Stomach (tissue), 19 donors: ENCODE results near the gene CADM3. TPM values are rescaled to one million over a fixed set of nuclear protein-coding genes. Genes with fewer than 3 reads are reported as not detected.

Experiments
- DNase-seq, 2 donors: peaks; one replicate each; pipeline versions ENCODE4 v3.0.0 to v3.0.0-alpha.2; 2013 to 2019
- H3K27ac ChIP-seq, 5 donors: fragments of 200-600 bp in 4 of 5; sonication (generic) in 4 of 5; one replicate each; pipeline ENCODE4 v1.5.1; 2013 to 2019; ENCODE audit warnings: mild to moderate bottlenecking in 1 of 5, moderate library complexity in 1 of 5
- H3K27me3 ChIP-seq, 3 donors: fragments of 200-600 bp; sonication (generic); one replicate each; pipeline ENCODE4 v1.5.1; 2017 to 2019; ENCODE audit warnings: mixed run types in 1 of 3
- H3K36me3 ChIP-seq, 4 donors: fragments of 200-600 bp; sonication (generic); 1 replicate in 3 of 4; 2 replicates in 1 of 4; pipeline ENCODE4 v1.5.1; 2016 to 2019
- H3K4me1 ChIP-seq, 4 donors: fragments of 200-600 bp; sonication (generic); one replicate each; pipeline ENCODE4 v1.5.1; 2016 to 2019
- H3K4me3 ChIP-seq, 4 donors: fragments of 200-600 bp; sonication (generic) in 3 of 4; one replicate each; pipeline ENCODE4 v1.5.1; 2016 to 2019; ENCODE audit warnings: mild to moderate bottlenecking in 1 of 4
- H3K9me3 ChIP-seq, 4 donors: fragments of 200-600 bp; sonication (generic); one replicate each; pipeline ENCODE4 v1.5.1; 2016 to 2019
- EP300 ChIP-seq: sonication (generic); formaldehyde crosslinking; IDR thresholded peaks from one replicate; pipeline ENCODE4 v1.6.1; 2017; ENCODE audit warnings: antibody characterized with exemption
- POLR2A ChIP-seq, 4 donors: fragments of 450-650 bp; IDR thresholded peaks; one replicate each; pipeline ENCODE4 v1.6.1; 2016; ENCODE audit warnings: antibody characterized with exemption in 4 of 4, control low read depth in 2 of 4, mild to moderate bottlenecking in 1 of 4, moderate library complexity in 1 of 4
- POLR2AphosphoS5 ChIP-seq, 3 donors: sonication (generic); formaldehyde crosslinking; IDR thresholded peaks; one replicate each; pipeline ENCODE4 v1.6.1; 2016; ENCODE audit warnings: antibody characterized with exemption in 3 of 3
- WGBS, 5 donors: extraction: QIAGEN DNeasy Blood & Tissue Kit in 3 of 5; methylation state at CpG; one replicate each; pipeline versions ENCODE4 v1.1.5 to v1.1.7; 2013 to 2018; 5-methylcytosine and 5-hydroxymethylcytosine counted together
- intact Hi-C: fragments of 100-400 bp; cut with DNase I; formaldehyde crosslinking; loops from one replicate; pipeline ENCODE4 v1.15.1; 2023; ENCODE audit warnings: low total_unique reads
- long read RNA-seq, 10 donors: transcript quantifications; one replicate each; lab custom pipeline, GENCODE V29; 2026
- polyA plus RNA-seq, 3 donors: library from polyadenylated mRNA; stranded (reverse); fragments of 200-250 nt; gene quantifications; one replicate each; pipeline ENCODE4 v1.2.3, GENCODE V29; 2013
- total RNA-seq, 5 donors: library from RNA; depleted of rRNA; stranded (reverse); fragments of >200 nt; gene quantifications; one replicate each; pipeline versions ENCODE4 v1.1.0 to v1.2.3, GENCODE V29; 2014 to 2016
- TF ChIP-seq, protein P1 (sequence below), 7 experiments: fragments of 450-650 bp in 4 of 7; fragments of 200-600 bp in 3 of 7; sonication (generic) in 3 of 7; IDR thresholded peaks; one replicate each; pipeline ENCODE4 v1.5.1; 2016 to 2019; ENCODE audit warnings: antibody characterized with exemption in 7 of 7, control low read depth in 2 of 7, mild to moderate bottlenecking in 1 of 7
- donor health status: healthy with polysubstance abuse.
- donor health status: Bipolar disorder and iron deficiency.
- donor health status: healthy.

The CADM3 gene, protein sequence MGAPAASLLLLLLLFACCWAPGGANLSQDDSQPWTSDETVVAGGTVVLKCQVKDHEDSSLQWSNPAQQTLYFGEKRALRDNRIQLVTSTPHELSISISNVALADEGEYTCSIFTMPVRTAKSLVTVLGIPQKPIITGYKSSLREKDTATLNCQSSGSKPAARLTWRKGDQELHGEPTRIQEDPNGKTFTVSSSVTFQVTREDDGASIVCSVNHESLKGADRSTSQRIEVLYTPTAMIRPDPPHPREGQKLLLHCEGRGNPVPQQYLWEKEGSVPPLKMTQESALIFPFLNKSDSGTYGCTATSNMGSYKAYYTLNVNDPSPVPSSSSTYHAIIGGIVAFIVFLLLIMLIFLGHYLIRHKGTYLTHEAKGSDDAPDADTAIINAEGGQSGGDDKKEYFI
- total RNA-seq, result 10 to 100 TPM in 1 of 5 donors, 1 to 10 TPM in 4; 3.2 to 10.3 (median 7.8) TPM
- polyA plus RNA-seq, result 1 to 10 TPM; 1.8 to 4.1 (median 2.9) TPM
- long read RNA-seq, donor 1, transcript CADM3-202 (9 exons, 3,745 nt), result major isoform, 6 of 6 reads
- long read RNA-seq, donor 1, partial matches to known transcripts, result 0 of 6 reads
- long read RNA-seq, donor 1, other reads (novel, unspliced or antisense), result 0 of 6 reads
- long read RNA-seq, donor 2, transcript CADM3-202 (9 exons, 3,745 nt), result major isoform, 16 of 21 reads
- long read RNA-seq, donor 2, partial matches to known transcripts, result 5 of 21 reads
- long read RNA-seq, donor 2, other reads (novel, unspliced or antisense), result 0 of 21 reads
- long read RNA-seq, donor 3, partial matches to known transcripts, result 0 of 1 reads
- long read RNA-seq, donor 3, other reads (novel, unspliced or antisense), result 0 of 1 reads
- long read RNA-seq, donor 4, partial matches to known transcripts, result 0 of 1 reads
- long read RNA-seq, donor 4, other reads (novel, unspliced or antisense), result 0 of 1 reads
- long read RNA-seq, donor 5, transcript CADM3-202 (9 exons, 3,745 nt), result major isoform, 5 of 12 reads
- long read RNA-seq, donor 5, partial matches to known transcripts, result 7 of 12 reads
- long read RNA-seq, donor 5, other reads (novel, unspliced or antisense), result 0 of 12 reads
- long read RNA-seq, donor 6, result 0 reads
- long read RNA-seq, donor 7, partial matches to known transcripts, result 15 of 18 reads
- long read RNA-seq, donor 7, other reads (novel, unspliced or antisense), result 0 of 18 reads
- long read RNA-seq, donor 8, transcript CADM3-202 (9 exons, 3,745 nt), result major isoform, 6 of 6 reads
- long read RNA-seq, donor 8, partial matches to known transcripts, result 0 of 6 reads
- long read RNA-seq, donor 8, other reads (novel, unspliced or antisense), result 0 of 6 reads
- long read RNA-seq, donor 9, partial matches to known transcripts, result 7 of 8 reads
- long read RNA-seq, donor 9, other reads (novel, unspliced or antisense), result 0 of 8 reads
- long read RNA-seq, donor 10, partial matches to known transcripts, result 0 of 2 reads
- long read RNA-seq, donor 10, other reads (novel, unspliced or antisense), result 0 of 2 reads

DNA sequence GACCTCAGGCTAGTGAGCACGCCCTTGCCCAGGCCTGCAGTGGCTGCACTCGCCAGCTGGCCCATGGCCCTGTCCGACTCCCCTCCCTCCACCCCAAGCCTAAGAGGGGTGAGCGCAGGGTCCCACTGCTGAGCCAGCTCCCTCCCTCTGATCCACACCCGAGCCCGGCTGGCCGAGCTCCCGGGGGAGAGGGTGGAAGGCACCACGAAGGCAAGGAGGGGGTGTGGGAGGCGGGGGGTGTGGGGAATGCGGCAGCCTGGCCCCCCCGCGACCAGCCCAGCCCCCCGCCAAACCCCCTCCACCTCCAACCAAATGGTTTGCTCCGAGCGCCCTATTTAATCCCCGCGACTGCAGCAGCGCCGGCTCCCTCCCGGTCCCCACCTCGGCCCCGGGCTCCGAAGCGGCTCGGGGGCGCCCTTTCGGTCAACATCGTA lies at the start of gene CADM3:
Gene CADM3, plus strand, starts transcription at position 362 of the 434 bp plus-strand sequence. CDS start 151 bp downstream, outside the sequence.
- H3K27me3 ChIP-seq, result peaks cover 4 to 81% (median 44%) of the 10 kb centered on the region in 3 donors
- H3K27ac ChIP-seq, result peak within 1 kb of the TSS in 2 of 5 donors; percentile 38 to 50
- peak within 1 kb of the TSS; percentile 39 to 47 (median 42) for H3K4me3 ChIP-seq
- H3K4me1 ChIP-seq, result peaks cover 0 to 25% (median 16%) of the 10 kb centered on the region in 4 donors
- H3K9me3 ChIP-seq, result no peaks in the 10 kb centered on the region
- H3K36me3 ChIP-seq, result no peaks in the 10 kb centered on the region
- DNase-seq, result no peak
- TF ChIP-seq POLR2AphosphoS5 (IDR thresholded peaks at IDR 0.05) (no peak), EP300 (no peak), POLR2A (IDR thresholded peaks at IDR 0.05) (no peak)
- TF ChIP-seq, protein P1, sequence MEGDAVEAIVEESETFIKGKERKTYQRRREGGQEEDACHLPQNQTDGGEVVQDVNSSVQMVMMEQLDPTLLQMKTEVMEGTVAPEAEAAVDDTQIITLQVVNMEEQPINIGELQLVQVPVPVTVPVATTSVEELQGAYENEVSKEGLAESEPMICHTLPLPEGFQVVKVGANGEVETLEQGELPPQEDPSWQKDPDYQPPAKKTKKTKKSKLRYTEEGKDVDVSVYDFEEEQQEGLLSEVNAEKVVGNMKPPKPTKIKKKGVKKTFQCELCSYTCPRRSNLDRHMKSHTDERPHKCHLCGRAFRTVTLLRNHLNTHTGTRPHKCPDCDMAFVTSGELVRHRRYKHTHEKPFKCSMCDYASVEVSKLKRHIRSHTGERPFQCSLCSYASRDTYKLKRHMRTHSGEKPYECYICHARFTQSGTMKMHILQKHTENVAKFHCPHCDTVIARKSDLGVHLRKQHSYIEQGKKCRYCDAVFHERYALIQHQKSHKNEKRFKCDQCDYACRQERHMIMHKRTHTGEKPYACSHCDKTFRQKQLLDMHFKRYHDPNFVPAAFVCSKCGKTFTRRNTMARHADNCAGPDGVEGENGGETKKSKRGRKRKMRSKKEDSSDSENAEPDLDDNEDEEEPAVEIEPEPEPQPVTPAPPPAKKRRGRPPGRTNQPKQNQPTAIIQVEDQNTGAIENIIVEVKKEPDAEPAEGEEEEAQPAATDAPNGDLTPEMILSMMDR (IDR thresholded peaks at IDR 0.05), result no peak
- intact Hi-C loops, result no loop called here
- WGBS, 5 donors, result 3 to 10% (median 5%) methylated on average over 11 to 29 of the region's 29 CpGs

DNA sequence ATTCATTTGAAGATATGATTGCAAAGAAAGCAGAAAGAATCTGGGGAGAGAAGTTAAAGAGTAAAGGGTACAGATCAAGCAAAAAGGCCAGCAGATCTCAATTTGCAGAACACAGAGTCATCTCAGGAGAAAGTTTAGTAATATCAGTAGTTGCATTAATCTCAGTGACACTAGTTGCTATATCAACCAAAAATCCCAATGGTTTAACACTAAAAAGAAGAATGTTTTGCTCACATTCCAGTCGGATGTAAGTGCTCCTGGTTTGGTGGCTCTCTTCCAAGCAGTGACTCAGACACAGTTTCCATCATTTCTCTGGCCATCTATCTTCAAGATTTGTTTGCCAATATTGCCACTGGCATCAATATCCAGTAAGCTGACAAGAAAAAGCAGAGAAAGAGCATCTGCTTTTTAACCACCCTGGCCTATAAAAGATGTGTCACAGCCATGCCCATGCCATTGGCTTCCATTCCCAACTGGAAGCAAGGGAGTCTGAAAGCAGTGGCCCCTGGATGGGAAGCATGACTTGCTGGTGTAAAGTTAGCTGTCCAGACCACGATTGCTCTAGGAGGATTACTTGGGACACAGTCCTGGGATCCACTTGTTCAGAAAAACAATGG lies 49.3 kb upstream of the CADM3 start:
- TF ChIP-seq, protein P1 (IDR thresholded peaks at IDR 0.05), result no peak
- TF ChIP-seq POLR2AphosphoS5 (IDR thresholded peaks at IDR 0.05) (no peak), EP300 (no peak), POLR2A (IDR thresholded peaks at IDR 0.05) (no peak)
- Histone ChIP-seq H3K4me3 (no peak overlapping the region), H3K27ac (no peak overlapping the region), H3K27me3 (no peaks in the 10 kb centered on the region), H3K9me3 (no peaks in the 10 kb centered on the region), H3K4me1 (no peaks in the 10 kb centered on the region), H3K36me3 (no peaks in the 10 kb centered on the region)
- intact Hi-C loops, result no loop called here
- no peak for DNase-seq
- WGBS, 5 donors, result 41 to 51% (median 48%) methylated on average over 2 of the region's 2 CpGs

DNA sequence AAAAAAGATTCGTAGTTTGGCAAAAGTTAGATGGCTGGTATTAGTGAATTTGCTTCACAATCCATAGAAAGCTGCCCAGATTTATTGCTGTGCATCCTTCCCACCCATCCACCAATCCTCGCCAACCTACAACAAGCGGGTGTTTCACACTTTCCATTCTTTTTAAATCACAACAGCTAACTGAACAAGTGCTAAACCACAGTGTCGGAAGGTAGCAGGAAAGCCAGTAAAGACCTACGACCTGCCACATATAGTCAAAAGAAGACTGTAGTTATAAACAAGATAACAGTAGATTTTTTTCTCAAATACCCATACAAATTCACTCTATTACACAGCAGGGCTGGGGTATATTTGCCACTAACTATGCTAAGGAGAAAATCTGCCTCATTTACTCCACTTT lies 47.8 kb upstream of the CADM3 start:
- DNase-seq, result no peak
- TF ChIP-seq, protein P1 (IDR thresholded peaks at IDR 0.05), result no peak
- TF ChIP-seq POLR2A (IDR thresholded peaks at IDR 0.05) (no peak), EP300 (no peak), POLR2AphosphoS5 (IDR thresholded peaks at IDR 0.05) (no peak)
- intact Hi-C loops, result no loop called here
- Histone ChIP-seq H3K4me3 (no peak overlapping the region), H3K9me3 (no peaks in the 10 kb centered on the region), H3K27me3 (no peaks in the 10 kb centered on the region), H3K27ac (no peak overlapping the region), H3K4me1 (no peaks in the 10 kb centered on the region), H3K36me3 (no peaks in the 10 kb centered on the region)
- WGBS, 5 donors, result 79 to 86% (median 83%) methylated on average over 5 of the region's 5 CpGs
